ENCODE results near the gene TRAM2.

- TF ChIP-seq CTCF (IDR thresholded peaks at IDR 0.05) (no peak), POLR2A (IDR thresholded peaks at IDR 0.05) (no peak)
Measured at GRCh38 chr6:52554684-52555280, 22.1 kb downstream of the TRAM2 start.

Data from adrenal gland (tissue), 5 donors.